Measurements from ENCODE around the gene ILDR1.

Gene ILDR1

DNA sequence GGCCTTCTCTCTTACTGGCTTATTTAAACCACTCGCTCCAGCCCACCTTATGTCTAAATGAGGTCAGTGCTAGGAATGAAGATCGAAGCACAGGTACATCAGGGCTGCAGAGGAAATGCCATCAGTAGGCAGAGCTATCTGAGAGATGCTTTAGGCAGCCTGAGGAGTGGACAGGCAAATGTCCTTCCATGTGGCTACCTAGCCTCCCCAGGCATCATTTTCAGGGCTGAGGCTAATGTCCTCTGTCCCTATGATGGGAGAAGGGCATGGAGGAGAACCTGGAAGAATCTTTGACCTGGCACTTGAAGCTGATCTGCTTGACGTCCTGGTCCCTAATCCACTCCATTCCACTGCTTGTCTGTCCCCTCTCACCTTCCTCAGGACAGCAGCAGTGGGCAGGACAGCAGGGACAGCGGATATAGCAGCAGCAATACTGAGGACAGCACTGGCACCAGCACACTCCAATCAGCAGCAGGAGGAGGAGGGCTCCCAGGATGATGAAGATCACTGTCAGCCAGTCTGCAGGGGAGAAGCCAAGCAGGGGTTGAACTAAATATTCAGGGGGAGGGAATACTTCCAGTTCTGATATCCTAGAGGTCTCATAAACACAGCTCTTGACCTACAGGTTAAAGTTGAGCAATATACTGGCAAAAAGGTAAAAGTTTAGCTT lies 21.0 kb downstream of the ILDR1 start:
- no peak overlapping the region for H3K4me3 ChIP-seq (ENCODE audit: low read length)
- DNase-seq (ENCODE audit: low read depth), result no peak
- TF ChIP-seq, protein P1, sequence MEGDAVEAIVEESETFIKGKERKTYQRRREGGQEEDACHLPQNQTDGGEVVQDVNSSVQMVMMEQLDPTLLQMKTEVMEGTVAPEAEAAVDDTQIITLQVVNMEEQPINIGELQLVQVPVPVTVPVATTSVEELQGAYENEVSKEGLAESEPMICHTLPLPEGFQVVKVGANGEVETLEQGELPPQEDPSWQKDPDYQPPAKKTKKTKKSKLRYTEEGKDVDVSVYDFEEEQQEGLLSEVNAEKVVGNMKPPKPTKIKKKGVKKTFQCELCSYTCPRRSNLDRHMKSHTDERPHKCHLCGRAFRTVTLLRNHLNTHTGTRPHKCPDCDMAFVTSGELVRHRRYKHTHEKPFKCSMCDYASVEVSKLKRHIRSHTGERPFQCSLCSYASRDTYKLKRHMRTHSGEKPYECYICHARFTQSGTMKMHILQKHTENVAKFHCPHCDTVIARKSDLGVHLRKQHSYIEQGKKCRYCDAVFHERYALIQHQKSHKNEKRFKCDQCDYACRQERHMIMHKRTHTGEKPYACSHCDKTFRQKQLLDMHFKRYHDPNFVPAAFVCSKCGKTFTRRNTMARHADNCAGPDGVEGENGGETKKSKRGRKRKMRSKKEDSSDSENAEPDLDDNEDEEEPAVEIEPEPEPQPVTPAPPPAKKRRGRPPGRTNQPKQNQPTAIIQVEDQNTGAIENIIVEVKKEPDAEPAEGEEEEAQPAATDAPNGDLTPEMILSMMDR (IDR thresholded peaks at IDR 0.05; ENCODE audit: insufficient read depth, low read depth, low read length, missing control alignments), result no peak

DNA sequence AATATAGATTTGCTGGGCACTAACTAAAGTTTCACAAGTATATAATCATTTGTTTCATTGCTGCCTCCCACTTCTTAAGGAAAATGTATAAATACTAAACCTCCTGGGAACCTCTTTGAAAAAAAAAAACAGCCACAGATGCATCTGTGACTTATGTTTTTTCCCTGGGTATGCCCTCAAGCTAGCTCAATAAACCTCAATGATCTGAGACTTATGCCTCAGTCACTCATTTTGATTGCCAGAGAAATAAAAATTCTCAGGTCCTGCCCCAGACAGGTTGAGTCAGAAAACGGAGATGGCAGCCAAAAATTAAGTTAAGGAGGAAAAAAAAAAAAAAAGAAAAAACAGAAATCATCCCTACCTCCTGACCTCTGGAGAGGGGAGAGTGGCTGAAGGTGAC lies 22.1 kb downstream of the ILDR1 start:
- TF ChIP-seq, protein P1 (IDR thresholded peaks at IDR 0.05; ENCODE audit: insufficient read depth, low read depth, low read length, missing control alignments), result no peak
- DNase-seq (ENCODE audit: low read depth), result no peak

DNA sequence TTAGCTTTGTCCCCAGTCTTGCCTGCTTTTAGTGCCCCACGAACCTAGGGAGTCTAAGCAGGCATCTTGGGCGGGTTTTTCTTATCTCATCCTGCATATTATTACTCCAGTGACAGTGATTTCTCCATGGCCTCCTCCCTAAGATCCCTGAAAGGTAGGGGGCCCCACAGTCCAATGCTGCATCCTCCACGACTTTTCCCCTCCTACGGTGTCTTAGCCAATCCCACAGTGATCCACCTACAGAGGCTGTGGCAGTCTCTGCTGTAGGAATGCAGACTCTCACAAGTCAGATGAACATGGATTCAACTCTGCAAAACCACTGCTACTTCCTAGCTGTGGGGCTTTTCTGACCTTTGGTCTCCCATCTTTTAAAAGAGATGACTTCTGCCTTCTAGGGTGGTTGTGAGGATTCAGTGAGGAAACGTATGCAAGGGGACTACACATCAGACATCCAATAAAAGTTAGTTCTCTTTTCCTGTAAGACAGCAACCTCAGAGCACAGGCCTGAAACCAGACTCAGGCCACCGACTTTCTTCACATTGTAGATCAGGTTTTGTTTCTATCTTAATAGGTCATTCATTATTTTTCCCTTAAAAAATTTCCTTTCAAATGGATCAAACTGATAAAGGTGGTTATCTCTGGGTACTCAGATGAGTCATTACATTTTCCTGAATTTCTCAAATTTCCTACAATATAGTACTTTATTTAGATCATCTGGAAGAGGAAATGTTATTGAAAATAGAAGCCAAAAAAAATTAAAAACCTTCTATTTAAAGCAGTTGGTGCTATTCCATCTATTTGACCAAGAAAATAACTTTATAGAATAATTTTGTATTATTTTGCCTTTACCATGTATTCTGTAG lies 23.2 kb downstream of the ILDR1 start:
- no peak overlapping the region for H3K4me3 ChIP-seq (ENCODE audit: low read length)

More for the DNA sequence above, 22.1 kb downstream of the ILDR1 start:
- H3K4me3 ChIP-seq (ENCODE audit: low read length), result no peak overlapping the region

DNA sequence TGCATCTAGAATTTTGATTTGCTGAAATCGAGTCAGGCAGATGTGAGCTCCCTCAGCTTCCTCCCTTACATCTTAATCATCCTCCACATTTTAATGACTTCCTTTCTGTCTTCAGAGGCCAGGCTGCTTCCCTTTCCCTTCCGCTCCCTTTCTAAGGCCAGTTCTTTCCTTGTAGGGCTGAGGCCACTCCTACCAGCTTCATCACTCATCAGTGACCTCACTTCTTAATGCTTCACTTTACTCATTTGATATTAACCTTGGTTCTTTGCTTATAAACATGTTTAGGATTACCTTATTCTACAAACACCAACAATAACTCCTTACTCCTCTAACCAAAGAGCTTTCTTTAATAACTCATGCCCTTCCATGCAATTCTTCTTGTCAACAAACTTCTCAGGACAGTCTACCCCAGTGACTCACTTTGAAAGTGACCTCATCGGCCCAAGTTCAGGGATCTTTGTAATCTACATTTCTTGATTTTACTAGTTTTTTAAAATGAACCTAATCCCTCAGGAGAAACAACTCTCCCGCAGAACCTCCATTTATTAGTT lies 23.9 kb downstream of the ILDR1 start:
- TF ChIP-seq, protein P1 (IDR thresholded peaks at IDR 0.05; ENCODE audit: insufficient read depth, low read depth, low read length, missing control alignments), result no peak
- DNase-seq (ENCODE audit: low read depth), result peak; percentile 65
- no peak overlapping the region for H3K4me3 ChIP-seq (ENCODE audit: low read length)

More for the DNA sequence above, 23.2 kb downstream of the ILDR1 start:
- TF ChIP-seq, protein P1 (IDR thresholded peaks at IDR 0.05; ENCODE audit: insufficient read depth, low read depth, low read length, missing control alignments), result no peak
- no peak for DNase-seq (ENCODE audit: low read depth)

DNA sequence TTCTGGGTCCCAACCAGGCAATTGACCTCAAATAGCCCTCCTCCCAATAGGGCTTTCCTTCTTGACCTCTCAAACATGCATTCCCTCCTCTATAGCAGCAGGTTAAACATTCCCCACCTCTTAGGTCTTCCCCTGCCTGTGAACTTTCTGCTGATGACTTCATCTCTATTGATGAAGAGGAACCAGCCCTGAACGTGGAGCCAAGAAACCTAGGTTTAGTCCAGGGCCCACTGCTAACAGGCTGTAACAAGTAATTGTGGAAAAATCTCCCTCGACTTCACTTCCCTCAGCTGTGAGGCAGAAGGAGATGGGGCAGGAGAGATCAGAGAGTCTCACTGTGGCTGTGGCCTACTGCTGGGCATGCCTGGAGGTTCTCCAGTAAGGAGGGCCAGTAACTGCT lies 24.7 kb downstream of the ILDR1 start:
- TF ChIP-seq, protein P1 (IDR thresholded peaks at IDR 0.05; ENCODE audit: insufficient read depth, low read depth, low read length, missing control alignments), result no peak
- H3K4me3 ChIP-seq (ENCODE audit: low read length), result no peak overlapping the region
- no peak for DNase-seq (ENCODE audit: low read depth)

DNA sequence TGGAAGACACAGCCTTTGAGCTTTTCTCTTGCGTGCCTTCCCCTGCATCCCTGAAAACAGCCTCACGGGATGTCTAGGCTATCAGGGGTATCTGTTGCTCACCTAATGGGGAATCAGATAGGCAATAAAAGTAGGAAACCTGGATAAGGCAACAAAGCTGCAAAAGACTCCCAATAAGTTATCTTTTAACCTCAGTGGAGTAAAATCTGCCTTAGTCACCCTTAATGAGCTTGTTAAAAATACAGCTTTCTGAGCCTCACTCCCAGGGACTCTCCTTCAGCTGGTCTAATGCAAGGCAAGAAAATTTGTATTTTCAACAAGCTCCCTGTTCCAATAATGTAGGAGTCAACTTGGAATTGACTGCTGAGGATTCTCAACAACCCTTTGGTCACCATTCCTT lies 25.6 kb downstream of the ILDR1 start:
- TF ChIP-seq, protein P1 (IDR thresholded peaks at IDR 0.05; ENCODE audit: insufficient read depth, low read depth, low read length, missing control alignments), result no peak
- DNase-seq (ENCODE audit: low read depth), result no peak
- no peak overlapping the region for H3K4me3 ChIP-seq (ENCODE audit: low read length)
